ENCODE results near the gene MRM2. TPM values are rescaled to one million over a fixed set of nuclear protein-coding genes. Genes with fewer than 3 reads are reported as not detected.

The MRM2 gene
- total and polyA plus RNA-seq, 4 donors, result 14.5 to 33.0 (median 27.7) TPM

DNA sequence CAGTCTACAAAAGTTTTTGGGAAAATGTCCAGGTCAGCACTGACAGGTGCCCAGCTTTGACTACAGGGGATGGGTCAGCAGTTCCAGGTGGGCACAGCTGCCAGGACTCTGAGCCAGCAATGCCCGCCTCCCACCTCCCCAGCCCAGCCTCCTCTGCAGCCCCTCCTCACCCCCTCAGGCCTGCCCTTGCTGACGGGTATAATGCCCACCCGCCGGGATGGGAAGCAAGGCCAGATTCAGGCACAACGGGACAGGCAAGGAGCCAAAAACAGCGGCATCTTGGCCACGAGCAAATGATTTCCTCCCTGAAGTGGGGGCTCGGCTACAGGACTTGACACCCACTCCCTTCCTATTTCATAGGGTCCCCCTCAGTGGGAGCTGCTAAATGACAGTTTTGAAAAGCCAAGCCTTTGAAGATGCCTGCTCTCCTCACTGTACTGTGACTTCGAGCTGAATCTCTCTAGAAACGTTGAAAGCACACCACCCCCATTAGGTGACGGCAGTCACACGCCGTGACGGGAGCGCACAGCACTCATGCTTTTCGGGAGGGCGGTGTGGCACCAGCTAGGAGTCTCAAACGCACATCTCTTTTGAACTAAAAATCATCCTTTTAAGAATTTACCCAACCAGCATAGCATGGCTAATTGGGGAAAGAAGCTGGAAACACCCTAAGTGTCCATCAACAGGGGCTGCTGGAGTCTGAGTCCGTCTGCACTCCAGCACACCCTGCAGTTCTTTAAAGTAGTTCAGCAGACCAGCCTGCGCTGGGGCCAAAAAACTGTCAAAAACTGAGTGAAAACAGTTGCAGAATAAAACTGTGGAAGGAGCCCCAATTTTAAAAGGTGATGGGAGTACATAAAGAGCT, 38.9 kb downstream of the MRM2 start:
- Histone ChIP-seq H3K27me3 (ENCODE audit: control insufficient read depth, insufficient read depth, low read length) (no peaks in the 10 kb centered on the region), H3K36me3 (ENCODE audit: control insufficient read depth, insufficient read depth, low read length) (peaks cover 51% of the 10 kb centered on the region), H3K4me3 (ENCODE audit: low read depth, low read length) (no peak overlapping the region), H3K27ac (ENCODE audit: low read depth, low read length) (no peak overlapping the region), H3K9me3 (ENCODE audit: control insufficient read depth, insufficient read depth, low read length) (no peaks in the 10 kb centered on the region), H3K4me1 (ENCODE audit: control insufficient read depth, insufficient read depth, low read length) (peaks cover 24% of the 10 kb centered on the region)
- WGBS (ENCODE audit: insufficient coverage), result 36% methylated on average over 13 of the region's 20 CpGs
- DNase-seq (ENCODE audit: low read depth in 4 of 6, low spot score in 6 of 6), result peak in 2 of 6 donors; percentile 47 to 60

DNA sequence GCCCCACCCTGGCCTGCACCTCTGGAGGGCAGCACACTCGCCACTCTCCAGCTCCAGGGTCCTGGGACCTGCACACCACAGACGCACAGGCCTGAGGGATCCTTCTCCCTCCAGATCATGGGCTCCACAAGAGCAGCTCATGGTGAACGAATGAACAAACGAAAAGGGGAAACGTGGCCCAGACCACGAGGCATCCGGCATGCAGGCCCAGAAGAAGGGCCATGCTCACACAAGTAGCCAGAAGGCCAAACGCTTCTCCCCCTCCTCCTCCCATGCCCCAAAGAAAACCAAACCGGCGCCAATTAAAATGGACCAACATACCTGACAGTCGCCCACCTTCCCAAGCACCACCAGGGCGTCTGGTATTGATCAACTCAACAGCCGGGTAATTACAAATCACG, 39.6 kb downstream of the MRM2 start:
- DNase-seq (ENCODE audit: low read depth in 4 of 6, low spot score in 6 of 6), result no peak
- Histone ChIP-seq H3K4me3 (ENCODE audit: low read depth, low read length) (no peak overlapping the region), H3K9me3 (ENCODE audit: control insufficient read depth, insufficient read depth, low read length) (no peaks in the 10 kb centered on the region), H3K36me3 (ENCODE audit: control insufficient read depth, insufficient read depth, low read length) (peaks cover 55% of the 10 kb centered on the region), H3K27ac (ENCODE audit: low read depth, low read length) (no peak overlapping the region), H3K4me1 (ENCODE audit: control insufficient read depth, insufficient read depth, low read length) (peaks cover 30% of the 10 kb centered on the region), H3K27me3 (ENCODE audit: control insufficient read depth, insufficient read depth, low read length) (no peaks in the 10 kb centered on the region)
- 76% methylated on average over 14 of the region's 14 CpGs for WGBS (ENCODE audit: insufficient coverage)

DNA sequence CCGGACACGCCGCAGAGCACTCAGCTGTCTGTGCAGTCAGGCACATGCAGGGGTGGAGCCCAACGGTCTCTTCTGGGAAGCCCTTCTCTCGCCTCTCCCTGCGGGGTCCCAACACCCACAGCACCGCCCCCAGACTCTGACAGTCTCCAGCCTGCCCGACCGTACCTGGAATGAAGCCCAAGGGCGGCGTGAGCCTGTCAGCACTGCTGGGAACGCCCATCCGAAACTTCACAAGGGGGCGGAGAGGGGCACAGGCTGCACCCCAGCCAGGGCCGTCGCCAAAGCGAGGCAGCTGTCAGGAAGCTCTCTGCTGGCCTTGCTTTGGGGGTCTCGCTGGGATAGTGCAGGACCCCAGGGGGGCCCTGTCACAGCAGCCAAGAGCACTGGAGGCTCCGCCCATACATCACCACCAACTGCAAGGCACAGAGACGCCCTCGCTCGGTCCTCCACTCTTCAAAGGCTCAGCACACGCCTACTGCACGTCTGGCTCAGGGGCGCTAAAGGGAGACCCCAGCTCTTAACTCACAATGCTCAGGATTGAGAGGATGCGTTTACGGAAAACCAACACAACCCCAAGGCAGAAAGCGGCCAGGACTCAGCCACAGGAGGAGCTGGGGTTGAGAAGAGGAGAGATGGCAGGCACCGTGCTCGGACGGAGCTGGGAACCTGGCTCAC, 40.2 kb downstream of the MRM2 start:
- Histone ChIP-seq H3K36me3 (ENCODE audit: control insufficient read depth, insufficient read depth, low read length) (peaks cover 57% of the 10 kb centered on the region), H3K4me3 (ENCODE audit: low read depth, low read length) (no peak overlapping the region), H3K27ac (ENCODE audit: low read depth, low read length) (no peak overlapping the region), H3K9me3 (ENCODE audit: control insufficient read depth, insufficient read depth, low read length) (no peaks in the 10 kb centered on the region), H3K4me1 (ENCODE audit: control insufficient read depth, insufficient read depth, low read length) (peaks cover 36% of the 10 kb centered on the region), H3K27me3 (ENCODE audit: control insufficient read depth, insufficient read depth, low read length) (no peaks in the 10 kb centered on the region)
- DNase-seq (ENCODE audit: low read depth in 4 of 6, low spot score in 6 of 6), result no peak
- WGBS (ENCODE audit: insufficient coverage), result 78% methylated on average over 26 of the region's 31 CpGs

DNA sequence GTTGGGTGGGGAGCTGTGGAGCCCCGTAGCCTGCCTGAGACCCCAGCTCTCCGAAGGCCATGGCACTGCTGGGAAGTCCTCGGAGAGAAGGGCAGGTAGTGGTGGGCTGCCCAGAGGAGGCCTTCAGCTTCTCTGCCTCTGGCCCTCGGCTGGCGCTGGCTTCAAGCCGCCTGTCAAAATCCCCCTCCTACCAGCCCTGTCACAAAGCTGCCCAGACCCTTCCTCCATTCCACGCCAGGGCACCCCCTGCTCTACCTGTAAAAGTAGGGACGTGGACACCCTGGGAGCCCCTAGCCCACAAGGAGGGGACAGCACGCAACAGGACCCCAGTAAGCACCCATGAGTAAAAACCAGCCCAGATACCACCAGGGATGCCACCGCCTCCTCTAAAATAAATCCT, 40.9 kb downstream of the MRM2 start:
- DNase-seq (ENCODE audit: low read depth in 4 of 6, low spot score in 6 of 6), result no peak
- Histone ChIP-seq H3K36me3 (ENCODE audit: control insufficient read depth, insufficient read depth, low read length) (peaks cover 62% of the 10 kb centered on the region), H3K4me3 (ENCODE audit: low read depth, low read length) (no peak overlapping the region), H3K27me3 (ENCODE audit: control insufficient read depth, insufficient read depth, low read length) (no peaks in the 10 kb centered on the region), H3K4me1 (ENCODE audit: control insufficient read depth, insufficient read depth, low read length) (peaks cover 42% of the 10 kb centered on the region), H3K27ac (ENCODE audit: low read depth, low read length) (no peak overlapping the region), H3K9me3 (ENCODE audit: control insufficient read depth, insufficient read depth, low read length) (no peaks in the 10 kb centered on the region)
- WGBS (ENCODE audit: insufficient coverage), result 98% methylated on average over 8 of the region's 10 CpGs

DNA sequence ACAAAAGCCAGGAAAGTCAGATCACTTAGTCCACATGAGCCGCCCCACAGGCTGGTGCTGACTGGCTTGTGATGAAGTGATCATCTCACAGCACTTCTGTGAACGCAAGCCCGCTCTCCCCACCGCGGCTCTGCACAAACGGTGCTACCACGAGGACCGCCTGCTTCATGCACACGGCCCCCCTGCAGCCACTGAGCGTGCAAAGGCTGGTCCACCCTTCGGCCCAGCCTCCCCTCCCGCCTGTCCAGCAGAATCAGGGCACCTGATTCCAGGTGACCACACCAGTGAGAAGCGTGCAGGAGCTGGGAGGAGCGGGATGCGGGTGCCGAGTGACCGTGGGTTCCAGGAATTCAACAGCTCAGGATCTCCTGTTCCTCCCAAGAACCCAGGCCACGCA, 41.4 kb downstream of the MRM2 start:
- Histone ChIP-seq H3K27ac (ENCODE audit: low read depth, low read length) (no peak overlapping the region), H3K27me3 (ENCODE audit: control insufficient read depth, insufficient read depth, low read length) (no peaks in the 10 kb centered on the region), H3K9me3 (ENCODE audit: control insufficient read depth, insufficient read depth, low read length) (no peaks in the 10 kb centered on the region), H3K36me3 (ENCODE audit: control insufficient read depth, insufficient read depth, low read length) (peaks cover 67% of the 10 kb centered on the region), H3K4me1 (ENCODE audit: control insufficient read depth, insufficient read depth, low read length) (peaks cover 48% of the 10 kb centered on the region), H3K4me3 (ENCODE audit: low read depth, low read length) (no peak overlapping the region)
- 98% methylated on average over 17 of the region's 18 CpGs for WGBS (ENCODE audit: insufficient coverage)
- DNase-seq (ENCODE audit: low read depth in 4 of 6, low spot score in 6 of 6), result no peak

DNA sequence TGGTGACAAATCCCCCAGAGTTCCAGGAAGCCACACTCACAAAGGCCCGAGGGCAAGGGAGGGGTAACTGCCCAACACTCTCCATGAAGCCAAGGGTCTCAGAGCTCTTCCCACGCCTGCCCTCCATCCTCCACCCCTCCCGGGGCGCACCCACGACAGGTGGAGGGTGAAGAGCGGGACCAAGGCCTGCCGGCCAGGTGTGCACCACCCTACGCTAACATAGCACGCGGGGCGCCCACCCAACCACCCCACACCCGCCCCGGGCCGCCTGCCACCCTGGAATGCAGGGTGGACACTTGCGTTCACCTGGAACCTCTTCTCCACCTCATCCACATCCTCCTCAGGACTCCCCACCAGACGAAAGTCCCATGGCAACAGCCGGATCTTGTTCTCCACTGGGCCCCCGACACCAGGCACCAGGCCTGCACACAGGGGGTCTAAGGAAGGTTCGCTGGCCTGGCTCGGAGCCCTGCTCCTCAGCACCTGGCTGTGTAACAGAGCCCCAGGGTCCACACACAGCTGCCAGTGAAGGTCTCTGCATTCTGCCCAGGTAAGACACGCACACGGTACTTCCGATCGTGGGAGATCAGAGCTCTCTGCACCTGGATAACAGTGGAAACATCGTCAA, 41.9 kb downstream of the MRM2 start:
- DNase-seq (ENCODE audit: low read depth in 4 of 6, low spot score in 6 of 6), result no peak
- peaks cover 50% of the 10 kb centered on the region for H3K4me1 ChIP-seq (ENCODE audit: control insufficient read depth, insufficient read depth, low read length)
- H3K36me3 ChIP-seq (ENCODE audit: control insufficient read depth, insufficient read depth, low read length), result peaks cover 65% of the 10 kb centered on the region
- H3K27ac ChIP-seq (ENCODE audit: low read depth, low read length), result no peak overlapping the region
- WGBS (ENCODE audit: insufficient coverage), result 94% methylated on average over 24 of the region's 25 CpGs
- no peaks in the 10 kb centered on the region for H3K27me3 ChIP-seq (ENCODE audit: control insufficient read depth, insufficient read depth, low read length)
- H3K9me3 ChIP-seq (ENCODE audit: control insufficient read depth, insufficient read depth, low read length), result peaks cover 2% of the 10 kb centered on the region
- no peak overlapping the region for H3K4me3 ChIP-seq (ENCODE audit: low read depth, low read length)

DNA sequence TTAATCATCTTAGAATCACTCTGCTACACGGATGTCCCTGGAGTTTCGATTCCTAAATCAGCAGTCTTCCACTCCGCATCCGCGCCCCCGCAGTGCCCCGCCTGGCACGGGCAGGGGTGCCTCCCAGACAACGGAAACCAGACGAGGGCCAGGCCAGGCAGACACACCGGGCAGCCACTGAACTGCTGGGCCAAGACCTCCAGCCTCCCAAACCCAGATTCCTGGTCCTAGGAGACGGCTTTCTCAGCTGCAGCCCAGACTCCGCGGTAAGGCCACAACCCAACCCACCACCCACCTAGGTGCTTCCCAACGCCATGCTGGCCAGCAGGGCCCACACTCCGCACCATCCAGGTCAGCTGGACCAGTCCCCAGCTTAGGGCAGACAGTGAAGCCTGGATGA, 42.5 kb downstream of the MRM2 start:
- Histone ChIP-seq H3K4me1 (ENCODE audit: control insufficient read depth, insufficient read depth, low read length) (peaks cover 50% of the 10 kb centered on the region), H3K9me3 (ENCODE audit: control insufficient read depth, insufficient read depth, low read length) (peaks cover 4% of the 10 kb centered on the region), H3K4me3 (ENCODE audit: low read depth, low read length) (no peak overlapping the region), H3K27ac (ENCODE audit: low read depth, low read length) (no peak overlapping the region), H3K36me3 (ENCODE audit: control insufficient read depth, insufficient read depth, low read length) (peaks cover 65% of the 10 kb centered on the region), H3K27me3 (ENCODE audit: control insufficient read depth, insufficient read depth, low read length) (no peaks in the 10 kb centered on the region)
- WGBS (ENCODE audit: insufficient coverage), result 88% methylated on average over 16 of the region's 16 CpGs
- no peak for DNase-seq (ENCODE audit: low read depth in 4 of 6, low spot score in 6 of 6)

DNA sequence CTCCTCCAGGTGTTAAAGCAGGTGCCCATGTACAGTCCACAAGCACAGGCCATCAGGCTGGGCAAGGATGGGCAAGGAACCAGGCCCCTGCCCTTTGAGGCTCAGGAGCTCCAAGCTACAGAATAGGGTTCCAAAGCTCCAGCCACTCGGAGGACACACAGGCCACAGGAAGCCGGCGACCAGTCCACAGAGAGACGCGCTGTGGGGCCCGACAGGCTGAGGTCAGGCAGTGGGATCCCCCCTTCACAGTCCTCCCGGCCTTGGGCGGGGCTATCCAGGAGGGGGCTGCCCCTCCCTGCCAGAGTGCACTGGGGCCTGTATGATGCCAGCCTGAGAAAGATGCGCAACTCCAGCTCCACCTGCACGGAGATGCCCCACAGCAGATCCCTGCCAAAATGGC, 43.2 kb downstream of the MRM2 start:
- peaks cover 47% of the 10 kb centered on the region for H3K4me1 ChIP-seq (ENCODE audit: control insufficient read depth, insufficient read depth, low read length)
- no peak overlapping the region for H3K27ac ChIP-seq (ENCODE audit: low read depth, low read length)
- peaks cover 65% of the 10 kb centered on the region for H3K36me3 ChIP-seq (ENCODE audit: control insufficient read depth, insufficient read depth, low read length)
- WGBS (ENCODE audit: insufficient coverage), result 93% methylated on average over 10 of the region's 10 CpGs
- DNase-seq (ENCODE audit: low read depth in 4 of 6, low spot score in 6 of 6), result no peak
- H3K9me3 ChIP-seq (ENCODE audit: control insufficient read depth, insufficient read depth, low read length), result peaks cover 4% of the 10 kb centered on the region
- H3K4me3 ChIP-seq (ENCODE audit: low read depth, low read length), result no peak overlapping the region
- H3K27me3 ChIP-seq (ENCODE audit: control insufficient read depth, insufficient read depth, low read length), result no peaks in the 10 kb centered on the region

DNA sequence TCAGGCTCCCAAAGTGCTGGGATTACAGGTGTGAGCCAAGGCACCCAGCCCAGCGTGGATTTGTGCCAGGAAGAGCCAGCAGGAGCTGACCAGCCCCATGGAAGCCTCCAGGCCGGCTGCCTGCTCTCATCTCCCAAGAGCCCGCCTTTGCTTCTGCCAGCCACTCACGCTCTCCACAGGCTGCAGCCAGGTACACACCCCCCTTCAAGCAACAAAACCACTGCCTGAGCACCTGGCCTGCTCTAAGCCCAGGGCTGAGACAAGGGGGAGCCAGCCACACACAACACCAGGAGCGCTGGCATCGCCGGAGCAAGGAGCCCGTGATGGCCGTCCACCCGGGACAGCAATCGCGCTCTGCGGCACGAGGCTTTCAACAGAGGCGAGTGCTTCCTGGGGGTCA, 43.8 kb downstream of the MRM2 start:
- H3K4me3 ChIP-seq (ENCODE audit: low read depth, low read length), result no peak overlapping the region
- peaks cover 4% of the 10 kb centered on the region for H3K9me3 ChIP-seq (ENCODE audit: control insufficient read depth, insufficient read depth, low read length)
- peaks cover 67% of the 10 kb centered on the region for H3K36me3 ChIP-seq (ENCODE audit: control insufficient read depth, insufficient read depth, low read length)
- H3K27me3 ChIP-seq (ENCODE audit: control insufficient read depth, insufficient read depth, low read length), result no peaks in the 10 kb centered on the region
- WGBS (ENCODE audit: insufficient coverage), result 84% methylated on average over 14 of the region's 15 CpGs
- H3K4me1 ChIP-seq (ENCODE audit: control insufficient read depth, insufficient read depth, low read length), result peaks cover 44% of the 10 kb centered on the region
- DNase-seq (ENCODE audit: low read depth in 4 of 6, low spot score in 6 of 6), result no peak
- H3K27ac ChIP-seq (ENCODE audit: low read depth, low read length), result no peak overlapping the region

Measured in spinal cord (tissue), 10 donors.